Activated CD4-positive, alpha-beta T cell treated with anti-CD3 and anti-CD28 coated beads, Interleukin-2, amount 10 ng/mL, durations not matched to agents 24 days and 14 days (primary cell): Measurements from ENCODE around the gene NKIRAS1. TPM values are rescaled to one million over a fixed set of nuclear protein-coding genes. Genes with fewer than 3 reads are reported as not detected.
"Not testable (repeated sequence)": the region's sequence is repeated elsewhere in the genome, so short reads cannot be mapped to it uniquely, and the experiment has no call there.

Experiments
- DNase-seq: peaks from one replicate; pipeline ENCODE4 v3.0.0; 2022
- H3K27ac Mint-ChIP-seq: one replicate; pipeline ENCODE4 v1.8.0; 2022; ENCODE audit warnings: mild to moderate bottlenecking, mixed read lengths
- H3K27me3 Mint-ChIP-seq: one replicate; pipeline ENCODE4 v1.8.0; 2022; ENCODE audit warnings: mixed read lengths
- H3K36me3 Mint-ChIP-seq: one replicate; pipeline ENCODE4 v1.8.0; 2022; ENCODE audit warnings: low read depth, mild to moderate bottlenecking, mixed read lengths
- H3K4me1 Mint-ChIP-seq: one replicate; pipeline ENCODE4 v1.8.0; 2021; ENCODE audit warnings: mixed read lengths
- H3K4me3 Mint-ChIP-seq: one replicate; pipeline ENCODE4 v1.8.0; 2022; ENCODE audit warnings: mild to moderate bottlenecking, moderate library complexity, mixed read lengths
- H3K9me3 Mint-ChIP-seq: one replicate; pipeline ENCODE4 v1.8.0; 2021; ENCODE audit warnings: mixed read lengths
- intact Hi-C: fragments of 100-400 bp; cut with micrococcal nuclease; formaldehyde crosslinking; loops from one replicate; pipeline ENCODE4 v1.15.1; 2023
- total RNA-seq: library from RNA; stranded (reverse); gene quantifications from 2 replicates; pipeline ENCODE4 v1.2.3, GENCODE V29; 2022

NKIRAS1 gene
- total RNA-seq, 1 donor from 2014 or later: 5.2 TPM

DNA sequence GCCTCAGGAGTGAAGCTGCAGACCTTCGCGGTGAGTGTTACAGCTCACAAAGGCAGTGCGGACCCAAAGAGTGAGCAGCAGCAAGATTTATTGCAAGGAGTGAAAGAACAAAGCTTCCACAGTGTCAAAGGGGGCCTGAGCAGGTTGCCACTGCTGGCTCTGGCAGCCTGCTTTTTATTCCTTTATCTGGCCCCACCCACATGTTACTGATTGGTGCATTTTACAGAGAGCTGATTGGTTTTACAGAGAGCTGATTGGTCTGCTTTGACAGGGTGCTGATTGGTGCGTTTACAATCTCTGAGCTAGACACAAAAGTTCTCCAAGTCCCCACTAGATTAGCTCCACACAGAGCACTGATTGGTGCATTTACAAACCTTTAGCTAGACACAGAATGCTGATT lies 34.8 kb downstream of the NKIRAS1 start:
- H3K36me3 Mint-ChIP-seq, intact Hi-C loops, H3K4me1 Mint-ChIP-seq, H3K27me3 Mint-ChIP-seq, DNase-seq, H3K9me3 Mint-ChIP-seq, H3K27ac Mint-ChIP-seq, H3K4me3 Mint-ChIP-seq: not testable (repeated sequence)

DNA sequence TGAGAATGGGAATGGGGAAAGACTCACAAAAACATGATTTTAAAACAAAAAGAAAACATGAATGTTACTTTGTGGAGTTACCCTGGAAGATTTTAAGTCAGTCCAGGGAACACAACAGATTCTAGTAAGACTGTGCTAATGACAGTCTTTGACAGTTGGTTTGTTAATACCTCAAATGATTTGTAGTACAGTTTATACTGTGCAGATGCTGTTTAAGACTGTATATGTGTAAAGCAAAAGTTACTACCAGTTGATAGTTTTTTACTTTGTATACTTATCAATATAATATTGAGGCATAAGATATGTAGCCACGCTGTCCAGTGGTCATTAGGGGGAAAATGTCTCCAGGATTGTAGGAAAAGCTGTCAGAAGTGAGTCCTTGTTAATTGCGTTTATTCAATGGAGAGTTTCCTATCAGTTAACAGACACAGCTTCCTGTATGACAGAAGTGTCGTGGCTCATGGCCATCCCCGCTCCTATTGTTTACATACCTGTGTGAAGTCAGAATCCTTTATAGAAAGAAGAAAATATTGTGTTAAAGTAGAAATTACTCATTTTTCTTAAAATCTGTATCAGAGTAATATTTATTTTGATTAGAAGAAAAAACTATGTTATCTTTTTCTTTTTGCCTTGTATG lies 36.0 kb downstream of the NKIRAS1 start:
- intact Hi-C loops: no loop called here
- peaks cover 4% of the 10 kb centered on the region for H3K4me1 Mint-ChIP-seq
- no peaks in the 10 kb centered on the region for H3K27me3 Mint-ChIP-seq
- H3K9me3 Mint-ChIP-seq: no peaks in the 10 kb centered on the region
- H3K36me3 Mint-ChIP-seq: peaks cover 7% of the 10 kb centered on the region
- H3K27ac Mint-ChIP-seq: no peak overlapping the region
- H3K4me3 Mint-ChIP-seq: no peak overlapping the region
- DNase-seq: no peak

DNA sequence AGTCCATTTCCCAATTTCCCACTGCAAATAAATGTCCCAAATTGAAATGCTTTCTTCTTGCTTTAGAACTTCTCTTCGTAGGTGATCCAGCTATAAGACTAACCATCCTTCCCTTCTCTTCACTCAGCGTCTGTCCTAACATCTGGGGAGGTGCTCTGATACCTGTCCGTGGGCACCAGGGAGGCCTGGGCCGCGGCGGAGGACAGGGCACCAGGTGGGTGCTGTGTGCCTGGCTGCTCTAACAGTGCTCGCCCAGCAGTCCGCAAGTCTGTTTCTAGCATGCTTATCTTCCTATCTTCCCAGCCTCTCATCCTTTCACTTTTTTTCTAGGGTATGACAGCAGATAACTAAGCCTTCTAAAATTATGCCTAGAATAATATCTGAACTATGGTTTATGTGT lies 37.3 kb downstream of the NKIRAS1 start:
- Mint-ChIP-seq H3K4me1 (peaks cover 4% of the 10 kb centered on the region), H3K4me3 (no peak overlapping the region), H3K36me3 (peaks cover 7% of the 10 kb centered on the region), H3K9me3 (no peaks in the 10 kb centered on the region), H3K27me3 (no peaks in the 10 kb centered on the region), H3K27ac (no peak overlapping the region)
- no peak for DNase-seq
- intact Hi-C loops: no loop called here

DNA sequence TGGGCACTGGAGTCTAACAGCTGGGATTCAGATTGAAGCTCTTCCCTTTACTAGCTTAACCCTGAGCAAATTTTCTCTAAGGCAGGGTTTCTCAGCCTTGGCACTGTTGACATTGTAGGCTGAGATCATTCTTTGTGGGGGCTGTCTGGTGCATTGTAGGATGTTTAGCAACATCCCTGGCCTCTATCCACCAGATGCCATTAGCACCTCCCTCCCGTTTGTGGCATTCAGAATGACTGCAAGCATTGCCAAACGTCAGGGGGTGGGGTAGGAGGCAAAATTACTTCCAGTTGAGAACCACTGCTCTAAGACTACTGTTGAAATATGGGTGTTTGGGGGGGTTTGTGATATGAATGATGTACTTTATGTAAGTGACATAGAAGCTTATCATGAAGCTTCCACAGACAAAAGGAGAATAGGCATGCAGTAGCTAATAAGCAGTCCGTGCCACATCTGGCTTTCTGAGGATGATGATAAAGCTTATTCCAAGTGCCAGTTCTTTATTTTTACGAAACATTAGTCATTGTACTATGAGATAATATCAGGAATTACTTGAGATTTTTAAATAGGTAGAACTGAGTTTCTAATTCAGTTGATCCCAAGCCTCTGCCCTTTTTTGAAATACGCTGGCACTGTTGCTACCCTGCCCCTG lies 39.3 kb downstream of the NKIRAS1 start:
- Mint-ChIP-seq H3K27me3 (no peaks in the 10 kb centered on the region), H3K9me3 (no peaks in the 10 kb centered on the region), H3K36me3 (peaks cover 7% of the 10 kb centered on the region), H3K4me3 (no peak overlapping the region), H3K4me1 (peaks cover 4% of the 10 kb centered on the region), H3K27ac (no peak overlapping the region)
- no peak for DNase-seq
- intact Hi-C loops: no loop called here

DNA sequence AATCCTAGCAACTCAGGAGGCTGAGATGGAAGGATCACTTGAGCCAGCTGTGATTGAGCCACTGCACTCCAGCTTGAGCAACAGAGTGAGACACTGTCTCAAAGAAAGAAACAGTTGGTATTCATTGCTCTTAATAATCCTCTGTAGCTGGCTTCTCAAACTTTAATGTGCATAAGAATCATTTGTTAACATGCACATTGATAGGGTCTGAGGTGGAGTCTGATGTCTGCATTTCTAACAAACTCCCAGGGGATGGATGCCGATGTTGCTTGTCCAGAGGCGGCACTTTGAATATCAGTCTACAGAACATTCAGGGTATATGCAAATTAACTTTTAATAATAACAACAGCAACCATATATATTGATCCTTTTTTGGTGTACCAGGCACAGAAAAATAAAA lies 39.9 kb downstream of the NKIRAS1 start:
- intact Hi-C loops: no loop called here
- peaks cover 7% of the 10 kb centered on the region for H3K36me3 Mint-ChIP-seq
- H3K27ac Mint-ChIP-seq: no peak overlapping the region
- no peak overlapping the region for H3K4me3 Mint-ChIP-seq
- H3K4me1 Mint-ChIP-seq: peaks cover 4% of the 10 kb centered on the region
- no peak for DNase-seq
- H3K9me3 Mint-ChIP-seq: no peaks in the 10 kb centered on the region
- H3K27me3 Mint-ChIP-seq: no peaks in the 10 kb centered on the region

DNA sequence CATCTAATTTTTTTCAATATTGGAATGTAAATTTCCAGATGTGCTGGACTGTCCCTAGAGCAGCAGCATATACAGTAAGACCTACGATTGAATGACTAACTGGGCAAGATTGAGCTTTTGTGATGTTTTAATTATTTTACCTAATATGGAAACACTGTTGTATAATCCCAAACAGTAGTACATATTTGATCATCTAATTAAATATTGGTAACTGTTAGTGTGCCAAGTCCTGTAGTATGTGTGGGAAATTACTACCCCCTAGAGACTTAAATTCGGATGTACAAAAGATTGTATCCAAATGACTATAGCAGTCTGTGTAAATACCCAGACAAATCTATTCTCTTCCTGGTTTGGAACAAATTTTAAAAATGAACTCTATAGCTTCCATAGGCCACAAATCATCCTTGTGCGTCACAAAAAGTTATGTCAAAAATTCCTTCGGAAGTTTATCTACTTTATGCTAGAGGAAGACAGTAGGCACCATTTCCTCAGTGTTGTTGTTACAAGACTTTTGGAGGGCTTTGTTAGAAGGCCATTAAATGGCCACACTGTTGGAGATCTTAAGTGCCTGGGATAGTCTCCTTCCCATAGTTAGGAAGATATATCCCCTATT lies 41.6 kb downstream of the NKIRAS1 start:
- Mint-ChIP-seq H3K4me1 (no peaks in the 10 kb centered on the region), H3K27me3 (no peaks in the 10 kb centered on the region), H3K4me3 (no peak overlapping the region), H3K9me3 (no peaks in the 10 kb centered on the region), H3K27ac (no peak overlapping the region), H3K36me3 (no peaks in the 10 kb centered on the region)
- intact Hi-C loops: no loop called here
- DNase-seq: no peak

DNA sequence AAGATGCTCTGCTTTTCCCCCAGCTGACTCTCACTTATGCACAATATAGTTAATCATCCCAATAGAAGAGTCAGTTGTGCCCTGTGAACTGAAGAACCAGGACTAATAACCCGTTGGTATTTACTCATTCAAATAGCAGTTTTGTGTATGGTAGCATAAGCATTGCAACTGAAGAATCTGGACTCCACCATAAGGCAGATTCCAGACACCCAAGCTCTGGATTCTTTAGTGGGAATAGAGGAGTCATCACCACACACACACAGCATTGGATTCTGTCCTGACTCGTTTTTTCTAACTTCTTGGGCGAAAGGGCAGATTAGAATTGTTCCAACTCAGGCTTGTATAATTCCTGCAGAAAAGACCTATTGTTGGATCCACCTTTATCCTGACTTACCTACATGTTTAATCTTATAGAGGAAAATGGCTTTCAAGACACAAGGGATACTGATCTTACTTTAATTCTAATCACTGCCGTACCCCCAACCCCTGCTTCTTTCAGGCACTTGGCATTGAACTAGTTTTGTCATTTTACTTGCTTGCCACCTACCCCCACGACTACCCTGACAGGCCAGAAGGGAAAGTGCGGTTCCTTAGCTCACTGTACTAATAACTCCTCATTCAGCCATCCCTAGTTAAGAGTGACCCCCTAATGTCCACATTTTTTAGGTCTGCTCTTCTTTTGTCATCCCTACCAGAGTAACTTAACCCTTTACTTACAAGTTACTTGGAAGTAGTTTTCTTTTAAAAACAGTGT lies 42.3 kb downstream of the NKIRAS1 start:
- Mint-ChIP-seq H3K9me3 (no peaks in the 10 kb centered on the region), H3K4me3 (no peak overlapping the region), H3K4me1 (no peaks in the 10 kb centered on the region), H3K36me3 (no peaks in the 10 kb centered on the region), H3K27me3 (no peaks in the 10 kb centered on the region), H3K27ac (no peak overlapping the region)
- intact Hi-C loops: no loop called here
- no peak for DNase-seq

DNA sequence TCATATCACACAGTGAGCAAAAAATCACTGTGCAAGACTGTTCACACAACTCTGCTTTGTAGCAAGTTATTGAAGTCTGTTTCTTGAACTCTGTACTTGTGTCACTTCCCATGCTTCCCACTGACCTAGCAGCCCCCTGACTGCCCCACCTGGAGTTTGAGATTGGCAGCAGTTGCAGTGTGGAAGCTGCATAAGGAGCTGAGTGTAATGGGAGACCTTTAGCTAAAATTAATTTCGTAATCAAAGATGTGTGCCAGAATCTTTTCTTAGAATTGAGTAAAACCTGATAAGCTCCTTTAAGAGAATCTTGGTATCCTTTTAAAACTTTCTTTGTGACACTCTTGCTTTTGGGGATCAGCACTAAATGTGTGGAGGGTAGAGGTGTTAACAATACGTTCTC lies 42.8 kb downstream of the NKIRAS1 start:
- intact Hi-C loops: no loop called here
- H3K36me3 Mint-ChIP-seq: no peaks in the 10 kb centered on the region
- no peak overlapping the region for H3K4me3 Mint-ChIP-seq
- no peak for DNase-seq
- H3K9me3 Mint-ChIP-seq: no peaks in the 10 kb centered on the region
- no peaks in the 10 kb centered on the region for H3K27me3 Mint-ChIP-seq
- no peaks in the 10 kb centered on the region for H3K4me1 Mint-ChIP-seq
- no peak overlapping the region for H3K27ac Mint-ChIP-seq

DNA sequence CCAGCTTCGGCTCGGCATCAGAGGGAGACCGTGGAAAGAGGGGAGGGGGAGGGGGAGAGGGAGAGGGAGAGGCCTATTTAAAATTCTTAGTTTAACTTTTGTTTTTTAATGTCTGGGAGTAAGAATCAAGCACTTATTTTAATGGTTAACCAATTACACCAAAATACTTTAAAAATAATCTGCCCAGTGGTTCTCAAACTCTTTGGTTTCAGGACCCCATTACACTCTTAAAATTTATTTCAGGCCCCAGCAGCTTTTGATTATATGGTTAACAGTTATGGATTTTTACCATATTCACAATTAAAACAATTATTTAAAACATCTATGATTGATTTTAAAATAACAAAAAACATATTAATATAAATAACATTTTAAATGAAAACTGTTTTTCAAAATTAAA lies 44.5 kb downstream of the NKIRAS1 start:
- Mint-ChIP-seq H3K36me3 (no peaks in the 10 kb centered on the region), H3K27me3 (no peaks in the 10 kb centered on the region), H3K27ac (no peak overlapping the region), H3K9me3 (no peaks in the 10 kb centered on the region), H3K4me1 (peaks cover 3% of the 10 kb centered on the region), H3K4me3 (no peak overlapping the region)
- no peak for DNase-seq
- intact Hi-C loops: no loop called here

DNA sequence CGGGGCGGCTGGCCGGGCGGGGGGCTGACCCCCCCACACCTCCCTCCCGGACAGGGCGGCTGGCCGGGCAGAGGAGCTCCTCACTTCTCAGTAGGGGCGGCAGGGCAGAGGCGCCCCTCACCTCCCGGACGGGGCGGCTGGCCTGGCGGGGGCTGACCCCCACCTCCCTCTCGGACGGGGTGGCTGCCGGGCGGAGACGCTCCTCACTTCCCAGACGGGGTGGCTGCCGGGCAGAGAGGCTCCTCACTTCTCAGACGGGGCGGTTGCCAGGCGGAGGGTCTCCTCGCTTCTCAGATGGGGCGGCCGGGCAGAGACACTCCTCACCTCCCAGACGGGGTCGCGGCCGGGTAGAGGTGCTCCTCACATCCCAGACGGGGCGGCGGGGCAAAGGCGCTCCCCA lies 45.4 kb downstream of the NKIRAS1 start:
- DNase-seq, intact Hi-C loops, H3K9me3 Mint-ChIP-seq, H3K27me3 Mint-ChIP-seq, H3K4me3 Mint-ChIP-seq, H3K36me3 Mint-ChIP-seq, H3K27ac Mint-ChIP-seq, H3K4me1 Mint-ChIP-seq: not testable (repeated sequence)

DNA sequence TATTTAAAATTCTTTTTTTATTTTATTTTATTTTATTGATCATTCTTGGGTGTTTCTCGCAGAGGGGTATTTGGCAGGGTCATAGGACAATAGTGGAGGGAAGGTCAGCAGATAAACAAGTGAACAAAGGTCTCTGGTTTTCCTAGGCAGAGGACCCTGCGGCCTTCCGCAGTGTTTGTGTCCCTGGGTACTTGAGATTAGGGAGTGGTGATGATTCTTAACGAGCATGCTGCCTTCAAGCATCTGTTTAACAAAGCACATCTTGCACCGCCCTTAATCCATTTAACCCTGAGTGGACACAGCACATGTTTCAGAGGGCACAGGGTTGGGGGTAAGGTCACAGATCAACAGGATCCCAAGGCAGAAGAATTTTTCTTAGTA lies 46.1 kb downstream of the NKIRAS1 start:
- H3K9me3 Mint-ChIP-seq, DNase-seq, intact Hi-C loops, H3K36me3 Mint-ChIP-seq, H3K27ac Mint-ChIP-seq, H3K4me3 Mint-ChIP-seq, H3K4me1 Mint-ChIP-seq, H3K27me3 Mint-ChIP-seq: not testable (repeated sequence)

DNA sequence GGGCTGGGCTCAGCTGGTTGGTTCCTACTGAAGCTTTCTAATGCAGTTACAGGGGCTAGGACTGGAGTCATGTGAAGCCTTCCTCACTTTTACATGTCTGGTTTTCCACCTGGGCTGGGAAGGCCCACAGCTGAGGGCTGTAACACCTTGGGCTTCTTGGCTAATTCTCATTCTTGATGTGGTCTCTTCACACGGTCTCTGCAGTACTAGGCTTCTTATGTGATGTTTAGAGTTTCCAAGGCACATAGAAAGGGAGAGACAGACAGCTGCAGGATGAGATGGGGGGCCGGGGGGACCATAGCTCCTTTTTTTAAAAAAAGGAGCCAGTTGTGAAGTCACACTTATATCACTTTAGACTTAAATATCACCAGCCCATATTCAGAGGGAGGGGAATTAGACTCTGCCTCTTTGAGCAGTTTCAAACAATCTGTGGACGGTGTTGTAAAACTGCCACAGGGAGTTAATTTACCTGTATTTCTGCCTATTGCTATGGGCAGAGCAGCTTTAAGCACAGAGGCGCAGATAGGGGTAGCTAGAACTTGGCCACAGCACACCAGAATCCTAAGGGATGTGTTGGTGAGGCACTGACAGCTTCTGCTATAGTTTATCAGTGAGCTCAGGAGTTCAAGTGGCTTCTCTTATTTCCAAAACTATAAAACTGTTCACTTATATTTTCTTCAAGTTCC lies 46.7 kb downstream of the NKIRAS1 start:
- no peaks in the 10 kb centered on the region for H3K36me3 Mint-ChIP-seq
- no peaks in the 10 kb centered on the region for H3K27me3 Mint-ChIP-seq
- H3K27ac Mint-ChIP-seq: no peak overlapping the region
- H3K4me3 Mint-ChIP-seq: no peak overlapping the region
- H3K4me1 Mint-ChIP-seq: peaks cover 5% of the 10 kb centered on the region
- intact Hi-C loops: no loop called here
- DNase-seq: no peak
- H3K9me3 Mint-ChIP-seq: no peaks in the 10 kb centered on the region

DNA sequence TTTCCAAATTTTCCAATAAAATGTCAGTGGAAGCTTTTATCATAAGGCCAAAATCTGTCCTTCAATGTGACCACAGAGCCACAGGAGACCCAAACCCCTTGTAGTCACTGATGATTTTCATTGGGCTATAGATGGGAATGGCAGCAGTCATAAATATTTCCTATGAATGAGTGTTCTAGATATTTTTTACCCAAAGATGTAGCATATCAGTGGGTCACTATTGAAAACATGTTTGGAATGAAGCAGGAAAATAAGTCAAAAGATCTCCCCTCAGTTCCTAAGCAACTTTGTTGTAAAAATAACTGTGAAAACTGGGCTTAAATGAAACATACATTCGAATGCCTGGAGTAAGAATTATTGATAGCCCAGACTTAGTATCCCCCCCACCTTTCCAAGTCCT lies 49.0 kb downstream of the NKIRAS1 start:
- intact Hi-C loops: no loop called here
- H3K4me1 Mint-ChIP-seq: peaks cover 8% of the 10 kb centered on the region
- peaks cover 2% of the 10 kb centered on the region for H3K36me3 Mint-ChIP-seq
- H3K9me3 Mint-ChIP-seq: no peaks in the 10 kb centered on the region
- no peaks in the 10 kb centered on the region for H3K27me3 Mint-ChIP-seq
- H3K27ac Mint-ChIP-seq: no peak overlapping the region
- H3K4me3 Mint-ChIP-seq: no peak overlapping the region
- no peak for DNase-seq

DNA sequence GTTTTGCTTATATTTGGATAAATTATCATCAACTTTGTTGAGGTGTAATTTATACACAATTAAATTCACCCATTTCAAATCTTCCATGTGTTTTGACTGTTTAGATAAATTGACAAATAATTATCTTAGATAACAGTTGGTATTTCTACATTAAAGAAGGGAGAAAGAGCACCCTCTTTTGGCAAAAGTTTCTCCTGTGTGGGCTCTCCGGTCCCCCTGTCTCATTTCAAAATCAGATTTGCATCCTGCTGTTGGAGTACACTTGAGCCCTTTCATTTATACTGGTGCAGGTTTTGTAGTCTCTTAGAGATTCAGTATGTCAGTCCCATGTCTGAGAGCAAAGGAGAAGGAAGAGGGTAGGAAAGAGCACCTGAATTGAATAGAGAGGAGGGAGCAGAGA lies 49.4 kb downstream of the NKIRAS1 start:
- Mint-ChIP-seq H3K4me3 (no peak overlapping the region), H3K9me3 (no peaks in the 10 kb centered on the region), H3K4me1 (peaks cover 8% of the 10 kb centered on the region), H3K27ac (no peak overlapping the region), H3K27me3 (no peaks in the 10 kb centered on the region), H3K36me3 (peaks cover 2% of the 10 kb centered on the region)
- no peak for DNase-seq
- intact Hi-C loops: no loop called here
